Stimulated activated CD8-positive, alpha-beta memory T cell treated with anti-CD3 and anti-CD28 coated beads, Interleukin-4, amount 100 ng/mL, for 4 hours (primary cell): ENCODE data around the gene EPHA3.

Experiments
- DNase-seq, 2 donors: peaks; one replicate each; pipeline ENCODE4 v3.0.0-alpha.2; 2020; ENCODE audit warnings: low read depth in 2 of 2, low spot score in 1 of 2

EPHA3 gene

GRCh38 chr3:89358281-89358680 lies 250.9 kb downstream of the EPHA3 start:
- no peak for DNase-seq

- DNase-seq = no peak
Observed at GRCh38 chr3:89360156-89360555, 252.7 kb downstream of the EPHA3 start.

DNA sequence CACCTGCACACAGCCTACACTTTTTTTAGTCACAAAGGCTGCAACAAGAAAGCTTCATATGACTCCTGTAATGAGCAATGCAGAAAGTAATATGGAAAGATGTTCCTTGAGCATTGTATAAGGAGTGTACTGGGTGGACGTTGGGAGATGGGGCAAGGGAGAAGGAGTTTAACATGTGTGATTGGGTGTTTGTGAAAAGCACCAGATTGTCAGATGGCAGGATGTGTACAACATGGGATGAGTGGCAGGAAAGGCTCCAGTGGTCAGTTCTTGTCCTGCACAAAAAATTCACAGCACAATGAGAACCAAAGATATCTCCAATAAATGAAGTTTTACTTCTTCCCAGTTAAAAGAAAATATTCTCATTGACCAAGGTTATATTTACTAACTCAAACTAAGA lies 255.1 kb downstream of the EPHA3 start:
- no peak for DNase-seq

DNA sequence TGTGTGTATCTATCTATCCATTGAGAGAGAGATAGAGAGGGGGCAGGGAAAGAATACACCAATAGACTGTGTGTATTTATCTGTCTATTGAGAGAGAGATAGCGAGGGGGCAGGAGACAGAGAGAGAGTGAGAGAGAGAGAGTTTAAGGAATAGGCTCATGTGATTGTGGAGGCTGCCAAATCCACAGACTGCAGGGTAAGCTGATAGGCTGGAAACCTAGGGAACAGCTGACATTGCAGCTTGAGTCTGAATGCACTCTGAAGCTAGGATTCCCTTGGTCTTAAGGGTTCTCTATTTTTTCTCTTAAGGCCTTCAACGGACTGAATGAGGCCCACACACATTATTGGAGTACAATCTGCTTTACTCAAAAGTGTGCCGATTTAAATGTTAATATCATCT lies 255.8 kb downstream of the EPHA3 start:
- DNase-seq = no peak

- no peak for DNase-seq
Observed at GRCh38 chr3:89364314-89364713, 256.9 kb downstream of the EPHA3 start.

- DNase-seq = no peak
Observed at GRCh38 chr3:89367166-89367565, 259.7 kb downstream of the EPHA3 start.

DNA sequence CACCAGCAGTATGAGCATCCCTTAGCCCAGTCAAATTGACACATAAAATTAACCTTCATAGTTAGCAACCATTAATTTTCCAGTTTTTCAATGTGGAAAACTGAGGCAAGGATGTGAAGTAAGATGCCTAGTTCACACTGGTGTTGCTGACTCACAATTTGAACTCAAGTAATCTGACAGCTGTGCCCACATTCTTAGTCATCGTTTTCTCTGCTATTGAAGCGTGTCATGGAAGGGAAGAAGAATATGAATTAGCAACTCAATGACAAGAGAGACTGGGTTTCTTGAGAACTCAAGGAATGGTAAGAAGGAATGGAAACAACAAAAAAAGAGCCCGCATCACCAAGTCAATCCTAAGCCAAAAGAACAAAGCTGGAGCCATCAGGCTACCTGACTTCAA lies 261.4 kb downstream of the EPHA3 start:
- no peak for DNase-seq

GRCh38 chr3:89372456-89372855 lies 265.0 kb downstream of the EPHA3 start:
- DNase-seq = no peak

GRCh38 chr3:89373434-89373833 lies 266.0 kb downstream of the EPHA3 start:
- no peak for DNase-seq

DNA sequence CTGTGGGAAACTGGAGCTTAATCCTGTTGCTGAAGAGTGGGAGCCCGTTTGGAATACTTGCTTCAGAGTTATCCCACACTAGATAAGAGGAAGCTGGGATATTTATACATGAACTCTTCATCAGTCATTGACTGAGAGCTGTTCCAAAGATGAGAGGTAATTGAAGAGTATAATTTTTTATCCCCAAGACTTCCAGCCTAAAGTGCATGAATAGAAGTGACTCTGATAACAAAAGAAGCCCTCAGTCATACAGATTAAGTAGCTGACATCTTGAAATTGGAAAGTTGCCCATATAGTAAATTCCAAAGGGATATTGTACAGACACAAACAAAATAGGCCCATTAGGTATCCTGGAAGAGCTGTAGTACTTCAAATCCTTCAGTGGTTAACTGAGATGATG lies 268.0 kb downstream of the EPHA3 start:
- no peak for DNase-seq

GRCh38 chr3:89380016-89380415 lies 272.6 kb downstream of the EPHA3 start:
- DNase-seq = no peak

GRCh38 chr3:89392991-89393390 lies 285.6 kb downstream of the EPHA3 start:
- DNase-seq = no peak

GRCh38 chr3:89395456-89395855 lies 288.0 kb downstream of the EPHA3 start:
- no peak for DNase-seq

GRCh38 chr3:89395996-89396395 lies 288.6 kb downstream of the EPHA3 start:
- no peak for DNase-seq

GRCh38 chr3:89402051-89402450 lies 294.6 kb downstream of the EPHA3 start:
- DNase-seq = no peak

- no peak for DNase-seq
Observed at GRCh38 chr3:89405176-89405575, 297.8 kb downstream of the EPHA3 start.

DNA sequence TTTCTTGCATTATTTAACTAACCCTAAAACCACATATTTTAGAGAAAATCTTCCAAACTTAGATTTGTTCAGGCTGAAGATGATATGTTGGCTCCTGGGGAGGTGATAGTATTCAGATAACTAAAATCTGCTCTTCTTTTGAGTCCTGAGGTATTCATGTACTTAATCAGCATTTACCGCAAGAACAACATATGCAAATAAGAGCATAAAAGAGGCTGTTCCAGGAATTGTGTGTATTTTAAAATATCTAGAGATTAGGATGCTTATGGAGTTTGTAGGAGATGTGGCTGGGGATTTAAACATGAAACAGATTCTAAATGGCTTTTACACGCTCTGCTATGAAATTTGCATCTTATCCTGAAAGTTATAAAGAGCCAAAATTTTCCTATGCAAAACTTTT lies 298.2 kb downstream of the EPHA3 start:
- no peak for DNase-seq

- no peak for DNase-seq
Observed at GRCh38 chr3:89411201-89411600, 303.8 kb downstream of the EPHA3 start.

DNA sequence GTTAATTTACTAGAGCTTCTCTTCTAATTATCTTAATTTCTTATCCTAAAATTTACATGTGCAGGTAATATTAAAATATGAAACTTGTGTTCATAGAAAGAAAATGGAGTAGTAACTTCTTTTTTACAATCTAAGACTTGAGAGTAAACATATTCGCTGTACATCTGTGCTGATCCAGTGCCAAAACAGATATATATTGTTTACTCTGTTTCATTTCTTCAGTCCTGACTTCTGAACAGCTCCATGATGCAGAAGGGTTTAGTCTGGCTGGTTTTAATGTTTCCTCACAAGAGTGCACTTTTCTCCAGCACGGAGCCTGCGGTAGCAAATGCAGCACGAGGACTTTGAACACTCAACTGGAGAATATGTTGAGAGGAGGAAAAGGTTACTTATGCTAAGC lies 306.8 kb downstream of the EPHA3 start:
- no peak for DNase-seq

- DNase-seq = no peak
Observed at GRCh38 chr3:89419647-89420241, 312.3 kb downstream of the EPHA3 start.

GRCh38 chr3:89426060-89426459 lies 318.6 kb downstream of the EPHA3 start:
- DNase-seq = no peak

DNA sequence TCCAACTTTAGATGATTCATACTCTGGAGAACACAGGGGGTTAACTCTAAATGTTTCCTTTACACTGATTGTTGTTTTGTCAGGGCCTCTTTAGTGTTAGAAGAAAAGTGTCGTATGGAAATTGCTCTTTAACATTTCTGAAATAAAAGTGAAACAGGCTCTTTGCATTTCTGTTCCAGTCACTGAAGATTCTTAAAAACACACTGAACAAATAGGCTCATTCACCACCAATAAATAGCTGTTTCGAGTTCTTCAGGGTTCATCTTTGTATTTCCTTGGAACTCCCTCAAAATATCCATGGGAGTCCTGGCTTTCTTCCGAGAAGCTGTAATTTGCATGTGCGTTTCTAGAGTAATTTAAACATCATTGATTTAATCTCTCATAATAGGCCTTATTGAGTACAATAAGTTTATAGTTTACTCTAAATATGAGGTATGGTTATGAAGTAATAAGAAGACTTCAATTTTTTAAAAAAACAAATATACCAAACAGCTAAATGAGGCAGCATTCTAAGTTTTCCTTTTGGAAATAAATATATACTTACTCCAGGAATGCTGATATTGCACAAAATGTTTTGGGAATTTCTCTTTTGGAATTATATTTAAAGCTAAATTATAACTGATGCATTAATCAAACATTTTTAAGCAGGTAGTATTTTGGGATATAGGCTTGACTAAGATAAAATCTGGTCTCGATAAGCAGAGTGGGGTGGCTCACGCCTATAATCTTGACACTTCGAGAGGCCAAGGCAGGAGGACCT lies 327.4 kb downstream of the EPHA3 start:
- no peak for DNase-seq

DNA sequence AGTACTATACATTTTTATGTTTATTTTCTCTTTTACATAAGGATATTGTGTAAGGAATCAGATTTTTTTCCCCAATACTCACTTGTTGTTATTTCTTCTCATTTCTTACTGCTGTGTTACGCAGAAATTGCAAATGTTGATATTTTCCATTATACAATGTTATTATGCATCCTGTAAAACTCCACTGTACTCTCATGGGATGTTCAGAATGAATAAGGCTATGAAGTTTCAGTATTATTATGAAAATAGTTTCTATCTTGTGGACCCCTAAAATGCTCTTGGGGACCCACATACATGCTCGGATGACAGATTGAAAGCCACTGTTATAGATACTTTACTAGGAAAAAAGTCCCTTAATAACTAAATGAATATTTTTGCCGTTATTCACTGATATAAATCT lies 329.4 kb downstream of the EPHA3 start:
- DNase-seq = no peak
